ENCODE measurements around the gene FUNDC1. TPM values are rescaled to one million over a fixed set of nuclear protein-coding genes. Genes with fewer than 3 reads are reported as not detected.
"Not testable (repeated sequence)": the region's sequence is repeated elsewhere in the genome, so short reads cannot be mapped to it uniquely, and the experiment has no call there.

FUNDC1 gene
- total RNA-seq: 10 to 100 TPM; 18.9 to 21.0 TPM
- long read RNA-seq, transcript FUNDC1-201 (5 exons, 1,196 nt): major isoform, 8 of 8 reads
- long read RNA-seq, partial matches to known transcripts: 0 of 8 reads
- long read RNA-seq, other reads (novel, unspliced or antisense): 0 of 8 reads

DNA sequence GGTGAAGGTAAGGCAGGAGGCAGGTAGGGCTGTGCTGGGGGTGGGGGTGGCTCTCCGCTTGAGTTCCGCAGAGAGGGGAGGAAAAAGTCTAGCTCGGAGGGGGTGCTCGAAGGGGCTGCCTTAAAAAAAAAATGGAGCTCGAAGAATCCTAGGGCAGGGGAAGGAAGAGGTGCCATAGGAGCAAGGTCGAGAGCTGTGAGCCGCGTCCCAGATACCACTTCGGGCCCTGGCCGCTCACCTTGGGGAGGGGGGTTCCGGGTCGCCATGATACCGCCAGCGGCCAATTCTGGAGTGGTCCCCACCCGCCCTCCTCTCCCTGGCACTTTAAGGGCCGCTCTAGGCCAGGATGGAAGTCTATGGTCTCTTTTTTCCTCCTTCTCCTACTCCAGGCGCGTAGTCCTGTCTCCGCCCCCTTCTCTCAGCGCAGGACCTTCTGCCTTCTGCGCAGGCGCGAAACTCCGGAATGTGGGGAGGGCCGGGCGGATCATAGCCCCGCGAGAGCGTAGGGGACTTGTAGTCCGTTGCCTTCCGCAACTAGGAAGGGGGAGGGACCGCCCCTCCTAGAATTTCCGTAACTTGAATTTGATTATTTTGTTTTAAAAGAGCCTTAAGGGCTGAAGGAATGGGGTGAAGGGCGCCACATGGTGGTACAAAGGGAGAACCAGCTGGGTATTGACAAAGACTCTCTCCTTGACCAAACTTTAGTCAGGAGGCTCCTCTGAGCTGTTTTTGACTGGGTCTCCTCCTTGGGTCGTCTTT is at the start of gene FUNDC1:
Gene FUNDC1 (minus strand): TSS at position 293 of the 759 bp plus-strand sequence. CDS start 27 bp downstream, at position 266.
- intact Hi-C loops (cut with DNase I): no loop called here
- ATAC-seq (peak; percentile 99 to 100), DNase-seq (peak; percentile 96)

GRCh38 chrX:44585866-44586265 is 43.2 kb upstream of the FUNDC1 start:
- no peak for ATAC-seq
- intact Hi-C loops (cut with DNase I): no loop called here
- no peak for DNase-seq

GRCh38 chrX:44580466-44580865 is 37.8 kb upstream of the FUNDC1 start:
- DNase-seq: no peak
- ATAC-seq: no peak
- intact Hi-C loops (cut with DNase I): no loop called here

DNA sequence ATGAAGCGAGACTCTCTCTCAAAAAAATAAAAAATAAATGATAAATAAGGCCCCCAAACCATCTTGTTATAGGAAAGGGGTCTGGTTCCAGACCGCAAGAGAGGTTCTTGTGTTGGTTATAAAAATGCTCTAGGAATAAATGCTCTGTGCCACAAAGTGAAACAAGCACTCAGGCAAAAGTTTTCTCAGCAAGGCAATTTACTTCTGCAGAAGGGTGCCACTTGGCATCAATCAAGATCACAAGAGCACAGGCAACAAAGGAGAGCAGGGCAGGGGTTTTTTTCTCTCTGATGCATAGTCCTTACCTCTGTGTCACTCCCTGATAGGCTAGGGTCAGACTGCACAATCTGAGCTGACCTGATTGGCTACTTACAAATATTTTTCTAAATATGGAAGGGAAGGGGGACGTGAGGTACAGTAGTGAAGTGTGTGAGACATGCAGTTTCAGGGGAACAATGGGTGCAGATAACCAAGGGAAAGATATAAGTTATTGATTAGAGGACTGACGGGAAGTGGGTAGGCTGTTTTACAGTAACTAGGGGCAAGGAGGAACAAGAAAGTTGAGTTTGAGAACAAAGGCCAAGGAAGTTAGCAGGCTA is 29.8 kb upstream of the FUNDC1 start:
- DNase-seq (no peak), ATAC-seq (no peak)
- intact Hi-C loops (cut with DNase I): no loop called here

- intact Hi-C loops (cut with DNase I): no loop called here
- ATAC-seq (no peak), DNase-seq (no peak)
These were observed 27.9 kb upstream of the FUNDC1 start for GRCh38 chrX:44570522-44570921.

GRCh38 chrX:44569122-44569521 is 26.5 kb upstream of the FUNDC1 start:
- ATAC-seq: no peak
- intact Hi-C loops (cut with DNase I): no loop called here
- DNase-seq: no peak

- no peak for DNase-seq
- intact Hi-C loops (cut with DNase I): no loop called here
- ATAC-seq: no peak
These were observed 25.5 kb upstream of the FUNDC1 start for GRCh38 chrX:44568196-44568595.

GRCh38 chrX:44561896-44562295 is 19.2 kb upstream of the FUNDC1 start:
- ATAC-seq; intact Hi-C loops (cut with DNase I): not testable (repeated sequence)

DNA sequence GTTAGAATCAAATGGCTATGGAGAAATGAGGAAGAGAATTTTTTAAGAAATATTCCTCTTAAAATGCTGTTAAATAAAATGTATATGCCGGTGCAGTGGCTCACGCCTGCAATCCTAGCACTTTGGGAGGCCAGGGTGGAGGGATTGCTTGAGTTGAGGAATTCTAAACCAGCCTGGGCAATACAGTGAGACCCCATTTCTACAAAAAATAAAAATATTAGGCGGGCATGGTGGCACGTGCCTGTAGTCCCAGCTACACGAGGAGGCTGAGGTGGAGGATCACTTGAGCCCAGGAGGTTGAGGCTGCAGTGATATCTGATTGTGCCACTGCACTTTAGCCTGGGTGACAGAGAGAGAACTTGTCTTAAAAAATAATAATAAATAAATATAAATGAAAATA is 7.9 kb upstream of the FUNDC1 start:
- DNase-seq: no peak
- no peak for ATAC-seq
- intact Hi-C loops (cut with DNase I): no loop called here

More at GRCh38 chrX:44561896-44562295, 19.2 kb upstream of the FUNDC1 start:
- not testable (repeated sequence) for DNase-seq

GRCh38 chrX:44545454-44545853 is 2.8 kb upstream of the FUNDC1 start:
- ATAC-seq; DNase-seq; intact Hi-C loops (cut with DNase I): not testable (repeated sequence)

DNA sequence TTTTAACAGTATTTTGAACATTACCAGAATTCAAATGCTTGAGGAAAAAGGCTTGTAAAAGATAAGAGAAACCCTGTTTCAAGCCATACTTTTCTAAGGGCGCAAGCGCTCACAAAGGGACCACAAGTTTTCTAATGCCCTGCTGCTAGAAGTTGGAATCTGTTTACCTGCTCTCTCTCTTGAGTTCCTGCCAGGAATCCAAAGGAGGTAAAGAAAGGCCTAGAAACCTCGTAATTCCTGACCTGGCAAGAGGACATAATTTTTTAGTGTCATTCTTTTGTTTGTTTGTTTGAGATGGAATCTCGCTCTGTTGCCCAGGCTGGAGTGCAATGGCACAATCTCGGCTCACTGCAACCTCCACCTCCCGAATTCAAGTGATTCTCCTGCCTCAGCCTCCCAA is 1.4 kb upstream of the FUNDC1 start:
- no peak for ATAC-seq
- intact Hi-C loops (cut with DNase I): no loop called here
- no peak for DNase-seq

GRCh38 chrX:44536198-44536597 is 6.5 kb downstream of the FUNDC1 start:
- no peak for ATAC-seq
- no peak for DNase-seq
- intact Hi-C loops (cut with DNase I): no loop called here

GRCh38 chrX:44529310-44529709 is 13.3 kb downstream of the FUNDC1 start:
- ATAC-seq (no peak), DNase-seq (no peak)
- intact Hi-C loops (cut with DNase I): no loop called here

DNA sequence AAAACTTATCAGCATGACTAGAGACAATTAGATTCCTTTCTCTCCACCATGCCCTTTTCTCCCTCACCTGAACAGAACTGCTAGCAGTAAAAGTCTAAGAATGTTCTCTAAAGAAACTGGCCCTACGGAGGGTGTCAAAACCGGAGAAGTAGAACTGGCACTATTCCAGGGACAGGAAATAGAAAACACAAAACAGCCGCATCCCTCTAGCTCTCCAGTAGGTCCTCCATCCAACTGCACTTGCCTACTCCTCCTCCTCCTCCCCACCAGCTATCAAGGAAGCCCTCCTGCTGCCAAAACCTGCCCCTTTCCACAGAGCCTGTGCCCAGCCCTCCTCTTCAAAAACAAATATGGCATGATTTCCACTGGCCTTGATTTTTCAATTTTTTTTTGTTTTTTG is 28.4 kb downstream of the FUNDC1 start:
- ATAC-seq: no peak
- no peak for DNase-seq
- intact Hi-C loops (cut with DNase I): no loop called here

DNA sequence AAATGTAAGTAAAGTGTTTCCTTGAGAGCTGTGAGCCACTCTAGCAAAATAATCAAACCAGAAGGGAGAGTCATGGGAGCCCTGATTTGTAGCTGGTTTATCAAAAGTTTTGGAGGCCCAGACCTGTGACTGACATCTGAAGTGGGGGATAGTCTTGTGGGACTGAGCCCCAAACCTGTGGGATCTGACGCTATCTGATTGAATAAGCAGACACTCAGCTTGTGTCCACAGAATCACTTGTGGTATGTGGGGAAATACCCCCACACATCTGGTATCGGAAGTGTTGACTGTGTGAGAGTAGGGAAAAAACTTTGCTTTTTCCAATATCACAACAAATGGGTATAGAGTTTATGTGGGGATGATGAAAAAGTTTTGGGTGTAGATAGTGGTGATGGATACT is 35.4 kb downstream of the FUNDC1 start:
- DNase-seq: no peak
- ATAC-seq: no peak
- intact Hi-C loops (cut with DNase I): no loop called here

GRCh38 chrX:44506678-44507077 is 36.0 kb downstream of the FUNDC1 start:
- ATAC-seq: no peak
- intact Hi-C loops (cut with DNase I): no loop called here

DNA sequence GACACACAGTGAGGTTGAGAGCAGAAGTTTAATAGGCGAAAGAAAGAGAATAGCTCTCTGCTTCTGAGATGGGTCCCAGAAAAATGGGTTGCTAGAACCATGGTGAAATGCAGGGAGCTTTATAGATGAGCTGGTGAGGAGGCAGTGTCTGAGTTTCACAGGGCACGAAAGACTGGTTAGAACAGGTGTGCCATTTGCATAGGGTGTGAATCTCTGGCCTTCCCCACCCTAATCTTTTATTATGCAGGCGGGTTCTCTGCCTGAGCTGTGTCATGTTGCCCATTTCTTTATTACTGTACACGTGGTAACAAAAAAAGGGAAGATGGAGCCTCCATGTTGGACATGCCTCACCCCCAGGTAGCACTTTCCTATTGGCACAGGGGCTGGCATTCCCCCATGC is 39.1 kb downstream of the FUNDC1 start:
- intact Hi-C loops (cut with DNase I): no loop called here
- ATAC-seq: no peak
- no peak for DNase-seq

More at GRCh38 chrX:44506678-44507077, 36.0 kb downstream of the FUNDC1 start:
- DNase-seq: no peak

- intact Hi-C loops (cut with DNase I): no loop called here
- no peak for ATAC-seq
- no peak for DNase-seq
These were observed 47.6 kb downstream of the FUNDC1 start for GRCh38 chrX:44495091-44495490.

DNA sequence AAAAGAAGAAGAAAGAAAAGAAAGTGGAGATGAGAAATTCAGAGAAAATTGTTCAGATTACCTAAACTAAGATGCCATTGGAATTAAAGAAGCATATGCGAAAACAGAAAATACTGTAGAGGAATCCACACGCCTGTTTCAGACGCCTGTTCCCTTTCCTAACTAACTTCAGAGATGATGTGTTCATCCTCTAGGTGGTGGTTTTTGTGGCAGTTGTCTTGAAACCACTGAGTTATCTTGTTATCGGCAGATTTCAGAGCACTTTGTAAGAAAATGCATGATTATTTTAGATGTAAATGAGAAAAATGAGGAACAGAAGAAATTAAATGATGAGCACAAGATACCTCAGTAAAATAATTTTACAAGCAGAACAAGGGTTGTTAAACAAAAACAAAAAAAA is 48.3 kb downstream of the FUNDC1 start:
- intact Hi-C loops (cut with DNase I): no loop called here
- no peak for ATAC-seq
- no peak for DNase-seq

GRCh38 chrX:44489515-44489914 is 53.1 kb downstream of the FUNDC1 start:
- intact Hi-C loops (cut with DNase I): no loop called here
- ATAC-seq (no peak), DNase-seq (no peak)

Data from left cardiac atrium (tissue), 4 donors.